WTC11 (cell line): ENCODE data around the gene STXBP1. TPM values are rescaled to one million over a fixed set of nuclear protein-coding genes. Genes with fewer than 3 reads are reported as not detected.

Source experiments
- ATAC-seq: fragments of 200-7000 bp; cut with Tn5 transposase; 2 replicates; pipeline ENCODE4 v1.10.0; 2021; ENCODE audit warnings: mild to moderate bottlenecking, moderate library complexity
- CTCF ChIA-PET: fragments of 300-600 bp; sonication (Branson Sonifier 250); formaldehyde crosslinking; loops from one replicate; lab custom pipeline; 2021; ENCODE audit warnings: antibody characterized with exemption; lab: Charles Lee
- POLR2A ChIA-PET: fragments of 350-600 bp; sonication (Branson Sonifier 250); formaldehyde crosslinking; loops from one replicate; lab custom pipeline; 2021; ENCODE audit warnings: antibody characterized with exemption; lab: Charles Lee
- DNase-seq: peaks from one replicate; pipeline ENCODE4 v3.0.0; 2021; ENCODE audit warnings: low spot score
- H3K27ac Mint-ChIP-seq: 2 replicates; pipeline ENCODE4 v1.8.0; 2021; ENCODE audit warnings: mixed read lengths
- H3K27me3 Mint-ChIP-seq: 2 replicates; pipeline ENCODE4 v1.8.0; 2021; ENCODE audit warnings: low read depth, mild to moderate bottlenecking, moderate library complexity, mixed read lengths
- H3K36me3 Mint-ChIP-seq: 2 replicates; pipeline ENCODE4 v1.8.0; 2021; ENCODE audit warnings: mixed read lengths
- H3K4me1 Mint-ChIP-seq: 2 replicates; pipeline ENCODE4 v1.8.0; 2022; ENCODE audit warnings: mixed read lengths
- H3K4me3 Mint-ChIP-seq: 2 replicates; pipeline ENCODE4 v1.8.0; 2021; ENCODE audit warnings: mild to moderate bottlenecking, moderate library complexity, mixed read lengths
- H3K9me3 Mint-ChIP-seq: 2 replicates; pipeline ENCODE4 v1.8.0; 2021; ENCODE audit warnings: mixed read lengths
- JAZF1 ChIP-seq: fragments of 250-450 bp; sonication (Bioruptor Pico); IDR thresholded peaks from 2 replicates; pipeline ENCODE4 v1.9.0; 2021; ENCODE audit warnings: moderate library complexity, mild to moderate bottlenecking, inconsistent platforms
- NFE2L1 ChIP-seq: sonication (generic); formaldehyde crosslinking; IDR thresholded peaks from 2 replicates; pipeline ENCODE4 v1.8.1; 2023; ENCODE audit warnings: missing genetic modification reagents
- SP1 ChIP-seq: sonication (generic); formaldehyde crosslinking; conservative IDR thresholded peaks from 2 replicates; pipeline ENCODE4 v1.8.1; 2022; ENCODE audit warnings: missing genetic modification reagents
- TCF7 ChIP-seq: sonication (generic); formaldehyde crosslinking; IDR thresholded peaks from 2 replicates; pipeline ENCODE4 v1.8.0; 2022; ENCODE audit warnings: mild to moderate bottlenecking, low read depth, missing genetic modification reagents, moderate library complexity
- ZNF263 ChIP-seq: sonication (generic); formaldehyde crosslinking; IDR thresholded peaks from 2 replicates; pipeline ENCODE4 v1.8.1; 2022; ENCODE audit warnings: low read depth, mild to moderate bottlenecking, moderate library complexity, missing genetic modification reagents
- ZNF396 ChIP-seq: fragments of 250-450 bp; sonication (Bioruptor Pico); IDR thresholded peaks from 2 replicates; pipeline ENCODE4 v1.8.0; 2021; ENCODE audit warnings: mild to moderate bottlenecking, moderate library complexity, borderline replicate concordance
- ZNF671 ChIP-seq: fragments of 250-450 bp; sonication (Bioruptor Pico); IDR thresholded peaks from 2 replicates; pipeline ENCODE4 v1.8.0; 2021; ENCODE audit warnings: mild to moderate bottlenecking
- total RNA-seq: library from RNA; stranded (reverse); gene quantifications from 3 replicates; pipeline ENCODE4 v1.2.3, GENCODE V29; 2021
- TF ChIP-seq, protein P1 (sequence below): fragments of 200-600 bp; IDR thresholded peaks from 2 replicates; pipeline ENCODE4 v1.8.0; 2022; ENCODE audit warnings: antibody characterized with exemption
- TF ChIP-seq, protein P2 (sequence below): fragments of 250-450 bp; sonication (Bioruptor Pico); IDR thresholded peaks from 2 replicates; pipeline ENCODE4 v1.9.0; 2021; ENCODE audit warnings: mild to moderate bottlenecking, borderline replicate concordance
- TF ChIP-seq, protein P3 (sequence below): fragments of 250-450 bp; sonication (Bioruptor Pico); IDR thresholded peaks from 2 replicates; pipeline ENCODE4 v1.9.0; 2021; ENCODE audit warnings: mild to moderate bottlenecking
- TF ChIP-seq, protein P4 (sequence below): sonication (generic); formaldehyde crosslinking; IDR thresholded peaks from 2 replicates; pipeline ENCODE4 v1.8.0; 2023; ENCODE audit warnings: missing genetic modification reagents, mild to moderate bottlenecking, borderline replicate concordance
- TF ChIP-seq, protein P5 (sequence below): sonication (generic); formaldehyde crosslinking; IDR thresholded peaks from 2 replicates; pipeline ENCODE4 v1.8.0; 2022; ENCODE audit warnings: mild to moderate bottlenecking, missing genetic modification reagents
- TF ChIP-seq, protein P6 (sequence below): sonication (generic); formaldehyde crosslinking; IDR thresholded peaks from 2 replicates; pipeline ENCODE4 v1.8.1; 2023; ENCODE audit warnings: mild to moderate bottlenecking, missing genetic modification reagents
- TF ChIP-seq, protein P7 (sequence below): sonication (generic); formaldehyde crosslinking; IDR thresholded peaks from 2 replicates; pipeline ENCODE4 v1.8.1; 2023; ENCODE audit warnings: mild to moderate bottlenecking, missing genetic modification reagents, moderate library complexity
- TF ChIP-seq, protein P8 (sequence below): fragments of 250-450 bp; sonication (Bioruptor Pico); IDR thresholded peaks from 2 replicates; pipeline ENCODE4 v1.9.0; 2021; ENCODE audit warnings: mild to moderate bottlenecking

STXBP1 gene
- total RNA-seq, 1 experiment from 2014 or later, result 37.1 TPM

DNA sequence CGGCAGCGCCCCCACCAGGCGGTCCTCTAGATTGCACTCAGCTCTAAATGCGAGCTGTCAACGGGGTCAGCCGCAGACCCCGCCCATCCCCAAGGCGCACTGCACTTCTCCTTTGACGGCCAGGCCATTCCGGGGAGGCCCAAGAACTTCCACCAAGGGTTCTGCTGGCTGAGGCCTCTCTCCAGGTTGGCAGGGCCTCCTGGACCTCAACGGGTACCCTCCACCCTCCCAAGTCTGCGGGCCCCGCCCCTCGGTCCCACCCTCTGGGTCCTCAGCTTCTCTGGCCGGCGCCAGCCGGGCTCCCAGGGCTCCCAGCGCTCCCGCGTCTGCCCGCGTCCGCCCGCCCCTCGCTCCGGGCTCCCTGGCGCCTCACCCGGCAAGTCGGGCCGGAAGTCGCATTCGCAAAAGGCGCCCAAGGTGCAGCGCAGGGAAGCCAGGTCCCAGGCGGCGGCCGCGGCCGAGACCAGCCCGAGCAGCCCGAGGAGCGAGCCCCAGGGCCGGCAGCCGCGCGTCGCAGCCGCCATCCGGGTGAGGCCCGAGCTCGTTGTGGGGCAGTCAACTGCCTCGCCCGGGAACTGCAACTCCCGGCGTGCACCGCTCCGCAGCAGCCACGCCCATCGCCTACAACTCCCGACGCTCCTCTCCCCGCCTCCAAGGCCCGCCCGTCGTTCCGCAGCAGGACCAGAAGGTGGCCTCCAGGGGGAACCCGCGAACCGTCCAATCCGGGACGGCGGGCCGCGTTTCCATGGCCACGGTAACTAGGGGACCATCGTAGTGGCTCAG, 122.9 kb downstream of the STXBP1 start, which contains the start of gene TOR2A (continued):
- TF ChIP-seq, protein P1, sequence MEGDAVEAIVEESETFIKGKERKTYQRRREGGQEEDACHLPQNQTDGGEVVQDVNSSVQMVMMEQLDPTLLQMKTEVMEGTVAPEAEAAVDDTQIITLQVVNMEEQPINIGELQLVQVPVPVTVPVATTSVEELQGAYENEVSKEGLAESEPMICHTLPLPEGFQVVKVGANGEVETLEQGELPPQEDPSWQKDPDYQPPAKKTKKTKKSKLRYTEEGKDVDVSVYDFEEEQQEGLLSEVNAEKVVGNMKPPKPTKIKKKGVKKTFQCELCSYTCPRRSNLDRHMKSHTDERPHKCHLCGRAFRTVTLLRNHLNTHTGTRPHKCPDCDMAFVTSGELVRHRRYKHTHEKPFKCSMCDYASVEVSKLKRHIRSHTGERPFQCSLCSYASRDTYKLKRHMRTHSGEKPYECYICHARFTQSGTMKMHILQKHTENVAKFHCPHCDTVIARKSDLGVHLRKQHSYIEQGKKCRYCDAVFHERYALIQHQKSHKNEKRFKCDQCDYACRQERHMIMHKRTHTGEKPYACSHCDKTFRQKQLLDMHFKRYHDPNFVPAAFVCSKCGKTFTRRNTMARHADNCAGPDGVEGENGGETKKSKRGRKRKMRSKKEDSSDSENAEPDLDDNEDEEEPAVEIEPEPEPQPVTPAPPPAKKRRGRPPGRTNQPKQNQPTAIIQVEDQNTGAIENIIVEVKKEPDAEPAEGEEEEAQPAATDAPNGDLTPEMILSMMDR, result peak; percentile 63
- no peak for TF ChIP-seq JAZF1
- TF ChIP-seq, protein P2, sequence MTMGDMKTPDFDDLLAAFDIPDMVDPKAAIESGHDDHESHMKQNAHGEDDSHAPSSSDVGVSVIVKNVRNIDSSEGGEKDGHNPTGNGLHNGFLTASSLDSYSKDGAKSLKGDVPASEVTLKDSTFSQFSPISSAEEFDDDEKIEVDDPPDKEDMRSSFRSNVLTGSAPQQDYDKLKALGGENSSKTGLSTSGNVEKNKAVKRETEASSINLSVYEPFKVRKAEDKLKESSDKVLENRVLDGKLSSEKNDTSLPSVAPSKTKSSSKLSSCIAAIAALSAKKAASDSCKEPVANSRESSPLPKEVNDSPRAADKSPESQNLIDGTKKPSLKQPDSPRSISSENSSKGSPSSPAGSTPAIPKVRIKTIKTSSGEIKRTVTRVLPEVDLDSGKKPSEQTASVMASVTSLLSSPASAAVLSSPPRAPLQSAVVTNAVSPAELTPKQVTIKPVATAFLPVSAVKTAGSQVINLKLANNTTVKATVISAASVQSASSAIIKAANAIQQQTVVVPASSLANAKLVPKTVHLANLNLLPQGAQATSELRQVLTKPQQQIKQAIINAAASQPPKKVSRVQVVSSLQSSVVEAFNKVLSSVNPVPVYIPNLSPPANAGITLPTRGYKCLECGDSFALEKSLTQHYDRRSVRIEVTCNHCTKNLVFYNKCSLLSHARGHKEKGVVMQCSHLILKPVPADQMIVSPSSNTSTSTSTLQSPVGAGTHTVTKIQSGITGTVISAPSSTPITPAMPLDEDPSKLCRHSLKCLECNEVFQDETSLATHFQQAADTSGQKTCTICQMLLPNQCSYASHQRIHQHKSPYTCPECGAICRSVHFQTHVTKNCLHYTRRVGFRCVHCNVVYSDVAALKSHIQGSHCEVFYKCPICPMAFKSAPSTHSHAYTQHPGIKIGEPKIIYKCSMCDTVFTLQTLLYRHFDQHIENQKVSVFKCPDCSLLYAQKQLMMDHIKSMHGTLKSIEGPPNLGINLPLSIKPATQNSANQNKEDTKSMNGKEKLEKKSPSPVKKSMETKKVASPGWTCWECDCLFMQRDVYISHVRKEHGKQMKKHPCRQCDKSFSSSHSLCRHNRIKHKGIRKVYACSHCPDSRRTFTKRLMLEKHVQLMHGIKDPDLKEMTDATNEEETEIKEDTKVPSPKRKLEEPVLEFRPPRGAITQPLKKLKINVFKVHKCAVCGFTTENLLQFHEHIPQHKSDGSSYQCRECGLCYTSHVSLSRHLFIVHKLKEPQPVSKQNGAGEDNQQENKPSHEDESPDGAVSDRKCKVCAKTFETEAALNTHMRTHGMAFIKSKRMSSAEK (CRISPR knock-in tag), result no peak
- TF ChIP-seq ZNF396 (CRISPR knock-in tag), result no peak
- TF ChIP-seq ZNF263 (CRISPR knock-in tag), result no peak
- TF ChIP-seq, protein P3, sequence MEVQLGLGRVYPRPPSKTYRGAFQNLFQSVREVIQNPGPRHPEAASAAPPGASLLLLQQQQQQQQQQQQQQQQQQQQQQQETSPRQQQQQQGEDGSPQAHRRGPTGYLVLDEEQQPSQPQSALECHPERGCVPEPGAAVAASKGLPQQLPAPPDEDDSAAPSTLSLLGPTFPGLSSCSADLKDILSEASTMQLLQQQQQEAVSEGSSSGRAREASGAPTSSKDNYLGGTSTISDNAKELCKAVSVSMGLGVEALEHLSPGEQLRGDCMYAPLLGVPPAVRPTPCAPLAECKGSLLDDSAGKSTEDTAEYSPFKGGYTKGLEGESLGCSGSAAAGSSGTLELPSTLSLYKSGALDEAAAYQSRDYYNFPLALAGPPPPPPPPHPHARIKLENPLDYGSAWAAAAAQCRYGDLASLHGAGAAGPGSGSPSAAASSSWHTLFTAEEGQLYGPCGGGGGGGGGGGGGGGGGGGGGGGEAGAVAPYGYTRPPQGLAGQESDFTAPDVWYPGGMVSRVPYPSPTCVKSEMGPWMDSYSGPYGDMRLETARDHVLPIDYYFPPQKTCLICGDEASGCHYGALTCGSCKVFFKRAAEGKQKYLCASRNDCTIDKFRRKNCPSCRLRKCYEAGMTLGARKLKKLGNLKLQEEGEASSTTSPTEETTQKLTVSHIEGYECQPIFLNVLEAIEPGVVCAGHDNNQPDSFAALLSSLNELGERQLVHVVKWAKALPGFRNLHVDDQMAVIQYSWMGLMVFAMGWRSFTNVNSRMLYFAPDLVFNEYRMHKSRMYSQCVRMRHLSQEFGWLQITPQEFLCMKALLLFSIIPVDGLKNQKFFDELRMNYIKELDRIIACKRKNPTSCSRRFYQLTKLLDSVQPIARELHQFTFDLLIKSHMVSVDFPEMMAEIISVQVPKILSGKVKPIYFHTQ, result no peak
- TF ChIP-seq, protein P4, sequence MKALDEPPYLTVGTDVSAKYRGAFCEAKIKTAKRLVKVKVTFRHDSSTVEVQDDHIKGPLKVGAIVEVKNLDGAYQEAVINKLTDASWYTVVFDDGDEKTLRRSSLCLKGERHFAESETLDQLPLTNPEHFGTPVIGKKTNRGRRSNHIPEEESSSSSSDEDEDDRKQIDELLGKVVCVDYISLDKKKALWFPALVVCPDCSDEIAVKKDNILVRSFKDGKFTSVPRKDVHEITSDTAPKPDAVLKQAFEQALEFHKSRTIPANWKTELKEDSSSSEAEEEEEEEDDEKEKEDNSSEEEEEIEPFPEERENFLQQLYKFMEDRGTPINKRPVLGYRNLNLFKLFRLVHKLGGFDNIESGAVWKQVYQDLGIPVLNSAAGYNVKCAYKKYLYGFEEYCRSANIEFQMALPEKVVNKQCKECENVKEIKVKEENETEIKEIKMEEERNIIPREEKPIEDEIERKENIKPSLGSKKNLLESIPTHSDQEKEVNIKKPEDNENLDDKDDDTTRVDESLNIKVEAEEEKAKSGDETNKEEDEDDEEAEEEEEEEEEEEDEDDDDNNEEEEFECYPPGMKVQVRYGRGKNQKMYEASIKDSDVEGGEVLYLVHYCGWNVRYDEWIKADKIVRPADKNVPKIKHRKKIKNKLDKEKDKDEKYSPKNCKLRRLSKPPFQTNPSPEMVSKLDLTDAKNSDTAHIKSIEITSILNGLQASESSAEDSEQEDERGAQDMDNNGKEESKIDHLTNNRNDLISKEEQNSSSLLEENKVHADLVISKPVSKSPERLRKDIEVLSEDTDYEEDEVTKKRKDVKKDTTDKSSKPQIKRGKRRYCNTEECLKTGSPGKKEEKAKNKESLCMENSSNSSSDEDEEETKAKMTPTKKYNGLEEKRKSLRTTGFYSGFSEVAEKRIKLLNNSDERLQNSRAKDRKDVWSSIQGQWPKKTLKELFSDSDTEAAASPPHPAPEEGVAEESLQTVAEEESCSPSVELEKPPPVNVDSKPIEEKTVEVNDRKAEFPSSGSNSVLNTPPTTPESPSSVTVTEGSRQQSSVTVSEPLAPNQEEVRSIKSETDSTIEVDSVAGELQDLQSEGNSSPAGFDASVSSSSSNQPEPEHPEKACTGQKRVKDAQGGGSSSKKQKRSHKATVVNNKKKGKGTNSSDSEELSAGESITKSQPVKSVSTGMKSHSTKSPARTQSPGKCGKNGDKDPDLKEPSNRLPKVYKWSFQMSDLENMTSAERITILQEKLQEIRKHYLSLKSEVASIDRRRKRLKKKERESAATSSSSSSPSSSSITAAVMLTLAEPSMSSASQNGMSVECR (CRISPR knock-in tag), result peak; percentile 90; the same call in 1 of the 2 replicates
- TF ChIP-seq, all 79 proteins: peak for 22

DNA sequence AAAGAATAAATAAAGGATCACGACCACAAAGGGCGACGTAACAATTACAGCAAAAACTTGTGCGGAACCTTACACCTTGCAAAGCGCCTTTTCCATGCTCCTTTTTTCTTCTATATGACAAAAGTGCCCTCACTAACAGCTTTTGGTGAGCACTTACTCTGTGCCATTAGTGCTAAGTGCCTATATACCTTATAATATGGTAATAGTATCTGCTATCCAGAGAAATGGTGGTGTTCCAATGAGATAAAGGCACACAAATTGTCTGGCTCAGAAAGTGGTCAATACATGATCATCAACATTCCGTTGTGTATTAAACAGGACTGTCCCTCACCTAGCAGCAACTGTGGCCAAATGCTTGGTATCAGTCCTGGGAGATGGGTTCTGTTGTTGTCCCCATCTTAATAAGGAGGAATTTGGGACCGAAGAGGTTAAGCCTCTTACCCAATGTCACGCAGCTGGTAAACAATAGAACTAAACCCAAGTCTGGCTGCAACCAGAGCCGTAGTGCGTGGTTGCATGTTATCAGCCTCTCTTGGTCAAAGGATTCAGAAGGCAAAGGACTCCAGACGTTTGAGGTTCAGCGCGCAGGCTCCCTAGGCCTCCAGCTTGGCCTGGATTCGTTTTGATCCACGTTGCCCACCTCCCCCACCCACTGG, 123.6 kb downstream of the STXBP1 start:
- H3K4me3 Mint-ChIP-seq, result peak overlapping the region; percentile 72
- peaks cover 7% of the 10 kb centered on the region for H3K27me3 Mint-ChIP-seq
- ATAC-seq (no peak), DNase-seq (no peak)
- TF ChIP-seq NFE2L1 (CRISPR knock-in tag), result no peak
- no peak for TF ChIP-seq SP1 (CRISPR knock-in tag)
- TF ChIP-seq, protein P5, sequence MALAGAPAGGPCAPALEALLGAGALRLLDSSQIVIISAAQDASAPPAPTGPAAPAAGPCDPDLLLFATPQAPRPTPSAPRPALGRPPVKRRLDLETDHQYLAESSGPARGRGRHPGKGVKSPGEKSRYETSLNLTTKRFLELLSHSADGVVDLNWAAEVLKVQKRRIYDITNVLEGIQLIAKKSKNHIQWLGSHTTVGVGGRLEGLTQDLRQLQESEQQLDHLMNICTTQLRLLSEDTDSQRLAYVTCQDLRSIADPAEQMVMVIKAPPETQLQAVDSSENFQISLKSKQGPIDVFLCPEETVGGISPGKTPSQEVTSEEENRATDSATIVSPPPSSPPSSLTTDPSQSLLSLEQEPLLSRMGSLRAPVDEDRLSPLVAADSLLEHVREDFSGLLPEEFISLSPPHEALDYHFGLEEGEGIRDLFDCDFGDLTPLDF (CRISPR knock-in tag), result no peak
- TF ChIP-seq, protein P6, sequence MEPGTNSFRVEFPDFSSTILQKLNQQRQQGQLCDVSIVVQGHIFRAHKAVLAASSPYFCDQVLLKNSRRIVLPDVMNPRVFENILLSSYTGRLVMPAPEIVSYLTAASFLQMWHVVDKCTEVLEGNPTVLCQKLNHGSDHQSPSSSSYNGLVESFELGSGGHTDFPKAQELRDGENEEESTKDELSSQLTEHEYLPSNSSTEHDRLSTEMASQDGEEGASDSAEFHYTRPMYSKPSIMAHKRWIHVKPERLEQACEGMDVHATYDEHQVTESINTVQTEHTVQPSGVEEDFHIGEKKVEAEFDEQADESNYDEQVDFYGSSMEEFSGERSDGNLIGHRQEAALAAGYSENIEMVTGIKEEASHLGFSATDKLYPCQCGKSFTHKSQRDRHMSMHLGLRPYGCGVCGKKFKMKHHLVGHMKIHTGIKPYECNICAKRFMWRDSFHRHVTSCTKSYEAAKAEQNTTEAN, result no peak
- TF ChIP-seq TCF7 (CRISPR knock-in tag), result no peak
- TF ChIP-seq, protein P7, sequence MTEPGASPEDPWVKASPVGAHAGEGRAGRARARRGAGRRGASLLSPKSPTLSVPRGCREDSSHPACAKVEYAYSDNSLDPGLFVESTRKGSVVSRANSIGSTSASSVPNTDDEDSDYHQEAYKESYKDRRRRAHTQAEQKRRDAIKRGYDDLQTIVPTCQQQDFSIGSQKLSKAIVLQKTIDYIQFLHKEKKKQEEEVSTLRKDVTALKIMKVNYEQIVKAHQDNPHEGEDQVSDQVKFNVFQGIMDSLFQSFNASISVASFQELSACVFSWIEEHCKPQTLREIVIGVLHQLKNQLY (CRISPR knock-in tag), result no peak
- no peak for TF ChIP-seq ZNF671 (CRISPR knock-in tag)
- TF ChIP-seq ZNF396 (CRISPR knock-in tag), result no peak
- TF ChIP-seq, protein P8, sequence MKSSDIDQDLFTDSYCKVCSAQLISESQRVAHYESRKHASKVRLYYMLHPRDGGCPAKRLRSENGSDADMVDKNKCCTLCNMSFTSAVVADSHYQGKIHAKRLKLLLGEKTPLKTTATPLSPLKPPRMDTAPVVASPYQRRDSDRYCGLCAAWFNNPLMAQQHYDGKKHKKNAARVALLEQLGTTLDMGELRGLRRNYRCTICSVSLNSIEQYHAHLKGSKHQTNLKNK (CRISPR knock-in tag), result no peak
- ChIA-PET CTCF (interaction anchor here (0.9 to 4.5 kb wide), 50 partner anchors 11 to 339 kb away, joined by 3 to 80 read pairs (median 9); partner anchors contain the start of genes CDK9, CFAP157, ENG and PTRH1), POLR2A (interaction anchor here (1.5 kb wide), 2 partner anchors 35 to 210 kb away, joined by 4 to 9 read pairs; no protein-coding TSS in a partner anchor)
- H3K9me3 Mint-ChIP-seq, result no peaks in the 10 kb centered on the region
- H3K27ac Mint-ChIP-seq, result no peak overlapping the region
- peaks cover 11% of the 10 kb centered on the region for H3K4me1 Mint-ChIP-seq
- H3K36me3 Mint-ChIP-seq, result no peaks in the 10 kb centered on the region
